ENCODE measurements around the gene FAM83B.
A peak's percentile ranks its signal among the peaks of the same experiment; 100 is the strongest.

FAM83B gene

DNA sequence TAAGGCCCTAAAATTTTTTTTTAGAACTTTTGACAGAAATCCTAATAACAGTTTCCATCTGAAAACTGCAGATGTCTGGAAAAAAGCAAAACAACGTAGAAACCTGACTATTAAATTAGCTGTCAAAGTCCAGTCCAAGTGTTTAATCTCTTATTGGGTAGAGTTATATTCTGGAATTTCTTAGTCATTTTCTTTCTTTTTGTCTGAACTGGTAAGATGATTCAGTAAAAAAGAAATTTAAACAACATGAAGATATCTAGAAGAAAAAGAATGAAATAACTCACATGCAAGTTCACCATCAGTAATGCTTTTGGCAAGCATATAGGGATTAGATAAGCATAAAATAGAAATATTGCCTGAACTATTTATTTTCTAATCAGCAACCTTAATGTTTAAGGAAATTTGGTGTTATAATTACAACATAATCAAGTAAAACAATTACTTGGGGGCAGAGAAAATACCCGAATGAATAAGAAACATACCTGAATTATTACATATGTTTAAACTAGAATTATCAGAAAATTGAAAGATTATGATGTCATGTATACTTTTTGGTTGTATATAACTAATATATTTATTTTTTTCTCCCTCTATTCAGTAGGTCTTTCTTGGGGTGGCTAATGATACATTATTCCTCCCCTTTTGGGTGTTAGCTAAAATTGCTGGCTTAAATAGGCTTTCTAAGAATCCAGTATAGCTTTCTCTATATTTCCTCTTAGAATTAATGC lies 51.1 kb downstream of the FAM83B start:
- Histone ChIP-seq H3K4me3 (no peak overlapping the region), H3K27ac (no peak overlapping the region), H3K36me3 (ENCODE audit: insufficient read depth, low read length) (no peaks in the 10 kb centered on the region), H3K9ac (ENCODE audit: insufficient read length) (no peak overlapping the region), H3K9me3 (ENCODE audit: low read depth, low read length) (no peaks in the 10 kb centered on the region)
- TF ChIP-seq POLR2AphosphoS5 (IDR thresholded peaks at IDR 0.05; ENCODE audit: borderline replicate concordance, low read depth, low read length) = no peak
- no peak for TF ChIP-seq FOXP2 (optimal IDR thresholded peaks at IDR 0.05; ENCODE audit: control extremely low read depth, extremely low read length, insufficient read depth)
- no peak for TF ChIP-seq EZH2 (IDR thresholded peaks at IDR 0.05)
- DNase-seq (ENCODE audit: low read depth, low spot score) = no peak

DNA sequence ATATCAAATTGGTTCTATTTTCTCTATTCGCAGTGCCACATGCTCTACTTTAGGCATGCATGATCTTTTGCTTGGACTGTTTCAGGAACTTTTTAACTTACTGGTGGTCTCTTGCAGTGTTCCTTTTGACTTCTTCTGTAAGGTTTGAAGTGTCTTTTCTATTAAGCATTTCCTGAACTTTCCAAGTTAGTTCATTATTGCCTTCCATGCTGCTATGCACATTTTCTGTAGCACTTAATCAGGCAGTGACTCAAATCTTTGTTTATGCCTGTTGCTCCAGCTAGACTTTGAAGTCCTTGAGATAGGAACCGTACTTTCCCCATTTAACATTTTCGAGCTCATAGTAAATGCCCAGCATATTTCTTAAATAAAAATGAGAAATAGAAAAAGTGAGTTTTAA lies 52.2 kb downstream of the FAM83B start:
- TF ChIP-seq POLR2AphosphoS5 (IDR thresholded peaks at IDR 0.05; ENCODE audit: borderline replicate concordance, low read depth, low read length) = no peak
- no peak for TF ChIP-seq EZH2 (IDR thresholded peaks at IDR 0.05)
- no peak for TF ChIP-seq FOXP2 (optimal IDR thresholded peaks at IDR 0.05; ENCODE audit: control extremely low read depth, extremely low read length, insufficient read depth)
- no peak overlapping the region for H3K27ac ChIP-seq
- DNase-seq (ENCODE audit: low read depth, low spot score) = no peak

DNA sequence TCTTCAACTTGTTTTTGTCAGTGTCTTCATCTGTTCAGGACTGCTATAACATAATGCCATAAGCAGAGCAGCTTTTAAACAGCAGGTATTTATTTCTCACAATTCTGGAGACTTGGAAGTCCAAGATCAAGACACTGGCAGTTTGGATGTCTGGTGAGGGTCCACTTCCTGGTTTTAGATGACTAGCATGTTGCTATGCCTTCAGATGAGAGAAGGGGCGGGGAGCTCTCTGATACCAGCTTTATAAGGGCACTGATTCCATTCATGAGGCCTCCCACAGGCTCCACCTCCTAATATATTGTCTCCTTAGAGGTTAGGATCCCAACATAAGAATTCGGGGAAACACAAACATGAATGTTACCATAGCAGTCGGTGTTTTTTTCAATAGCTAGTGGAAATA lies 52.9 kb downstream of the FAM83B start:
- Histone ChIP-seq H3K9ac (ENCODE audit: insufficient read length) (no peak overlapping the region), H3K9me3 (ENCODE audit: low read depth, low read length) (no peaks in the 10 kb centered on the region), H3K4me3 (no peak overlapping the region), H3K36me3 (ENCODE audit: insufficient read depth, low read length) (no peaks in the 10 kb centered on the region), H3K27ac (no peak overlapping the region)
- no peak for DNase-seq (ENCODE audit: low read depth, low spot score)
- TF ChIP-seq EZH2 (IDR thresholded peaks at IDR 0.05) = no peak
- no peak for TF ChIP-seq POLR2AphosphoS5 (IDR thresholded peaks at IDR 0.05; ENCODE audit: borderline replicate concordance, low read depth, low read length)

More for the DNA sequence above, 52.2 kb downstream of the FAM83B start:
- no peaks in the 10 kb centered on the region for H3K9me3 ChIP-seq (ENCODE audit: low read depth, low read length)
- no peak overlapping the region for H3K9ac ChIP-seq (ENCODE audit: insufficient read length)
- H3K4me3 ChIP-seq = no peak overlapping the region
- no peaks in the 10 kb centered on the region for H3K36me3 ChIP-seq (ENCODE audit: insufficient read depth, low read length)

DNA sequence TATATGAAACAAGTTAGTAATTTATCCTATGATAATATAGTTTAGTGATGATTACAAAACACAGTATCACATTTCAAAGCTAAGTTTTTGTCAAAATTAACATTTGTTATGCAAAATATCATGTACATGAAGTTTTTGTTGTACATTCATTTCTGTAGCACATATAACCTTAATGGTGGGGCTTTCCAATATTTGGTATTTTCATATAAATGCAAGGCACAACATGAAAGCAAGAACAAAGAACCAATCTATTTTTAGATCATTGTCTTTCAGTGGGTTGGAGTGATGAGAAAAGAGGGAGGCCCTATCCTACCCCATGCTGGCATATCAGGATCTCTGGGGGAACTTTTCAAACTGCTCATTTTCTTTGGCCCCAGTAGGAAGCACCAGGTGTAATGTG lies 53.4 kb downstream of the FAM83B start:
- H3K9ac ChIP-seq (ENCODE audit: insufficient read length) = no peak overlapping the region
- no peaks in the 10 kb centered on the region for H3K36me3 ChIP-seq (ENCODE audit: insufficient read depth, low read length)
- H3K4me3 ChIP-seq = no peak overlapping the region
- no peak for DNase-seq (ENCODE audit: low read depth, low spot score)
- TF ChIP-seq POLR2AphosphoS5 (IDR thresholded peaks at IDR 0.05; ENCODE audit: borderline replicate concordance, low read depth, low read length) (no peak), FOXP2 (optimal IDR thresholded peaks at IDR 0.05; ENCODE audit: control extremely low read depth, extremely low read length, insufficient read depth) (no peak), EZH2 (IDR thresholded peaks at IDR 0.05) (no peak)
- no peak overlapping the region for H3K27ac ChIP-seq
- H3K9me3 ChIP-seq (ENCODE audit: low read depth, low read length) = no peaks in the 10 kb centered on the region

GRCh38 chr6:54900666-54901065 lies 54.1 kb downstream of the FAM83B start:
- Histone ChIP-seq H3K36me3 (ENCODE audit: insufficient read depth, low read length) (no peaks in the 10 kb centered on the region), H3K4me3 (no peak overlapping the region), H3K27ac (no peak overlapping the region), H3K9ac (ENCODE audit: insufficient read length) (no peak overlapping the region), H3K9me3 (ENCODE audit: low read depth, low read length) (no peaks in the 10 kb centered on the region)
- no peak for DNase-seq (ENCODE audit: low read depth, low spot score)
- no peak for TF ChIP-seq POLR2AphosphoS5 (IDR thresholded peaks at IDR 0.05; ENCODE audit: borderline replicate concordance, low read depth, low read length)
- no peak for TF ChIP-seq FOXP2 (optimal IDR thresholded peaks at IDR 0.05; ENCODE audit: control extremely low read depth, extremely low read length, insufficient read depth)
- TF ChIP-seq EZH2 (IDR thresholded peaks at IDR 0.05) = no peak

DNA sequence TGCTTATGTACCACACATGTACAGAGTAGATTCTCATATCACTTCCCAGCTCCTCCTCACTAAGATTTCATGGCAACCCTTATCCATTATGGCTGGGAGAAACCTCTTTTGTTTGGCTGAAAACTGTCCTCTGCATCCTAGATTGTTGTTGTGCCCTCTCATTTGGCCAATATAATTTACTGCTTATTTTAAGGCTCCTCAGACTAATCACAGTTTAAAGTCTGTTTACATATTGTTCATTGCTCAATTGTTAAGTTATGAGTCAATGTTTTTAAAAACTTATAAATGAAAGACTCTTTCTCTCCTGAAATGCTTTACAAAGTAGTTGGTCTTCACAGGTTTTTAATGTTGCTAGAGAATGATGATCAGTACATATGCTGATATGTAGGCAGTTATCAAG lies 57.3 kb downstream of the FAM83B start:
- TF ChIP-seq POLR2AphosphoS5 (IDR thresholded peaks at IDR 0.05; ENCODE audit: borderline replicate concordance, low read depth, low read length) = no peak
- no peak for TF ChIP-seq FOXP2 (optimal IDR thresholded peaks at IDR 0.05; ENCODE audit: control extremely low read depth, extremely low read length, insufficient read depth)
- TF ChIP-seq EZH2 (IDR thresholded peaks at IDR 0.05) = no peak
- Histone ChIP-seq H3K4me3 (no peak overlapping the region), H3K27ac (no peak overlapping the region), H3K36me3 (ENCODE audit: insufficient read depth, low read length) (no peaks in the 10 kb centered on the region), H3K9ac (ENCODE audit: insufficient read length) (no peak overlapping the region), H3K9me3 (ENCODE audit: low read depth, low read length) (no peaks in the 10 kb centered on the region)
- no peak for DNase-seq (ENCODE audit: low read depth, low spot score)

DNA sequence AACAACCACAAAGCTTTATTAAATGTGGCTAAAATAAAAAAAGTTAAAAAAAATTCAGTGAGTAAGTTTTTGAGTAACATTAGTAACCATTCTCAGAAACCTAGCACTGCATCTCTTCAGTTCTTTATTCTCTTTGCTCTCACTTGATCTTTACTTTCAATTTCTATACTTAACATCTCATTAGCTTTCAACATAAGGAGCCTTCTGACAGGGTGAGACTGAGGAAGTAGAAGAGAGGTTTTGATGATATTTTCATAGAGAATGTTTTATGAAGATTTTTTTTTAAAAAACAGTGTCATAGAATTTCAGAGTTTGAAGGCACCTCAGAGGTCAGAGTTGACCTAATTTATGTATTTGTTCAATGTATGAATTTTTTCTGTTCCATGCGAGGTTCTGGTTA lies 60.8 kb downstream of the FAM83B start:
- TF ChIP-seq POLR2AphosphoS5 (IDR thresholded peaks at IDR 0.05; ENCODE audit: borderline replicate concordance, low read depth, low read length) (no peak), EZH2 (IDR thresholded peaks at IDR 0.05) (no peak), FOXP2 (optimal IDR thresholded peaks at IDR 0.05; ENCODE audit: control extremely low read depth, extremely low read length, insufficient read depth) (no peak)
- no peak overlapping the region for H3K4me3 ChIP-seq
- DNase-seq (ENCODE audit: low read depth, low spot score) = no peak
- no peak overlapping the region for H3K9ac ChIP-seq (ENCODE audit: insufficient read length)
- H3K9me3 ChIP-seq (ENCODE audit: low read depth, low read length) = no peaks in the 10 kb centered on the region
- H3K27ac ChIP-seq = no peak overlapping the region
- no peaks in the 10 kb centered on the region for H3K36me3 ChIP-seq (ENCODE audit: insufficient read depth, low read length)

DNA sequence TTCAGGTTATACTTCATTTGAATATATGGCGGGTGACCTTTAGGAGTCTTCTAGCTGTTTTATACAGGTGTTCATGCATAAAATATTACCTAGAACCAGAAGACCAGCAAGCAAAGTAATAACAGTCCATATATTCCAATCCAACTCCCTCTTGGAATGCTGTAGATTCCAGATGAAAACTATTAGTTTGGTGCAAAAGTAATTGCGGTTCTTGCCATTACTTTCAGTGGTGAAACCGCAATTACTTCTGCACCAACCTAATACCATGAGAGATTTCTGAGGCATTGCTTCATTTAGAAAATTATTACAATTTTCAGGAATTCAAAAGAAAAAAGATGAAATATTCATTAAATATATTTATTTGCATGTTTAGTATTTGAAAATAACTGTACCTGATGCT lies 62.6 kb downstream of the FAM83B start:
- Histone ChIP-seq H3K9me3 (ENCODE audit: low read depth, low read length) (no peaks in the 10 kb centered on the region), H3K4me3 (no peak overlapping the region), H3K27ac (no peak overlapping the region), H3K36me3 (ENCODE audit: insufficient read depth, low read length) (no peaks in the 10 kb centered on the region), H3K9ac (ENCODE audit: insufficient read length) (no peak overlapping the region)
- DNase-seq (ENCODE audit: low read depth, low spot score) = no peak
- TF ChIP-seq EZH2 (IDR thresholded peaks at IDR 0.05) = no peak
- no peak for TF ChIP-seq FOXP2 (optimal IDR thresholded peaks at IDR 0.05; ENCODE audit: control extremely low read depth, extremely low read length, insufficient read depth)
- no peak for TF ChIP-seq POLR2AphosphoS5 (IDR thresholded peaks at IDR 0.05; ENCODE audit: borderline replicate concordance, low read depth, low read length)

GRCh38 chr6:54910431-54910884 lies 63.9 kb downstream of the FAM83B start:
- peak overlapping the region; percentile 50 for H3K4me3 ChIP-seq
- peak overlapping the region; percentile 47 for H3K27ac ChIP-seq
- no peak for TF ChIP-seq EZH2 (IDR thresholded peaks at IDR 0.05)
- no peak for TF ChIP-seq FOXP2 (optimal IDR thresholded peaks at IDR 0.05; ENCODE audit: control extremely low read depth, extremely low read length, insufficient read depth)
- no peak overlapping the region for H3K9ac ChIP-seq (ENCODE audit: insufficient read length)
- no peaks in the 10 kb centered on the region for H3K9me3 ChIP-seq (ENCODE audit: low read depth, low read length)
- peak; percentile 58 for DNase-seq (ENCODE audit: low read depth, low spot score)
- H3K36me3 ChIP-seq (ENCODE audit: insufficient read depth, low read length) = no peaks in the 10 kb centered on the region

Data from SK-N-MC (cell line).